Tibial artery (tissue), 4 donors: ENCODE measurements around the gene LBHD2.

ENCODE experiments used
- DNase-seq, 2 donors: peaks; one replicate each; pipeline ENCODE4 v3.0.0-alpha.2; 2019
- H3K27ac ChIP-seq, 2 donors: fragments of 200-600 bp; sonication (generic) in 1 of 2; 1 replicate in 1 of 2; 2 replicates in 1 of 2; pipeline ENCODE4 v1.5.1; 2018 to 2019; ENCODE audit warnings: mild to moderate bottlenecking in 1 of 2
- H3K27me3 ChIP-seq, 2 donors: fragments of 200-600 bp; sonication (generic) in 1 of 2; one replicate each; pipeline versions ENCODE4 v1.5.1 to v1.6.0; 2016 to 2019
- H3K36me3 ChIP-seq, 3 donors: fragments of 200-600 bp; sonication (generic) in 2 of 3; one replicate each; pipeline ENCODE4 v1.5.1; 2016 to 2019; ENCODE audit warnings: mild to moderate bottlenecking in 2 of 3
- H3K4me1 ChIP-seq, 4 donors: fragments of 200-600 bp; sonication (generic) in 2 of 4; 1 replicate in 3 of 4; 2 replicates in 1 of 4; pipeline ENCODE4 v1.5.1; 2016 to 2019
- H3K4me3 ChIP-seq, 2 donors: fragments of 200-600 bp; sonication (generic) in 1 of 2; 1 replicate in 1 of 2; 2 replicates in 1 of 2; pipeline ENCODE4 v1.5.1; 2018 to 2019; ENCODE audit warnings: mild to moderate bottlenecking in 2 of 2
- H3K9me3 ChIP-seq, 3 donors: fragments of 200-600 bp; sonication (generic) in 1 of 3; one replicate each; pipeline ENCODE4 v1.5.1; 2016 to 2019
- CTCF ChIP-seq, 2 experiments: fragments of 200-600 bp in 1 of 2; fragments of 450-650 bp in 1 of 2; IDR thresholded peaks; one replicate each; pipeline ENCODE4 v1.5.1; 2017 to 2019; ENCODE audit warnings: antibody characterized with exemption in 2 of 2, mild to moderate bottlenecking in 1 of 2, moderate library complexity in 1 of 2
- intact Hi-C: fragments of 100-400 bp; cut with DNase I; formaldehyde crosslinking; loops from one replicate; pipeline ENCODE4 v1.15.0; 2023; ENCODE audit warnings: low total_unique reads

Gene LBHD2

GRCh38 chr14:103095210-103095778 is 11.3 kb downstream of the LBHD2 start:
- Histone ChIP-seq H3K36me3 (no peaks in the 10 kb centered on the region), H3K4me1 (peaks cover 0 to 15% (median 9%) of the 10 kb centered on the region in 4 donors), H3K27ac (no peak overlapping the region), H3K4me3 (no peak overlapping the region), H3K27me3 (peaks cover 0 to 36% of the 10 kb centered on the region in 2 donors), H3K9me3 (no peaks in the 10 kb centered on the region)
- no peak for TF ChIP-seq CTCF (IDR thresholded peaks at IDR 0.05)
- intact Hi-C loops, result no loop called here
- no peak for DNase-seq

GRCh38 chr14:103096387-103096786 is 12.4 kb downstream of the LBHD2 start:
- intact Hi-C loops, result no loop called here
- Histone ChIP-seq H3K9me3 (no peaks in the 10 kb centered on the region), H3K27ac (no peak overlapping the region), H3K27me3 (peaks cover 0 to 35% of the 10 kb centered on the region in 2 donors), H3K4me3 (no peak overlapping the region), H3K4me1 (peaks cover 0 to 6% (median 4%) of the 10 kb centered on the region in 4 donors), H3K36me3 (no peaks in the 10 kb centered on the region)
- no peak for DNase-seq
- TF ChIP-seq CTCF (IDR thresholded peaks at IDR 0.05), result no peak

- Histone ChIP-seq H3K27me3 (peaks cover 0 to 43% of the 10 kb centered on the region in 2 donors), H3K36me3 (no peaks in the 10 kb centered on the region), H3K9me3 (no peaks in the 10 kb centered on the region), H3K4me1 (peaks cover 0 to 5% (median 2%) of the 10 kb centered on the region in 4 donors), H3K4me3 (no peak overlapping the region), H3K27ac (no peak overlapping the region)
- no peak for DNase-seq
- intact Hi-C loops, result no loop called here
- no peak for TF ChIP-seq CTCF (IDR thresholded peaks at IDR 0.05)
Observed at GRCh38 chr14:103097244-103097993, 13.4 kb downstream of the LBHD2 start.

GRCh38 chr14:103097994-103098957 is 14.3 kb downstream of the LBHD2 start:
- peaks cover 0 to 14% (median 5%) of the 10 kb centered on the region in 4 donors for H3K4me1 ChIP-seq

More at GRCh38 chr14:103097994-103098957, 14.3 kb downstream of the LBHD2 start:
- Histone ChIP-seq H3K4me3 (no peak overlapping the region), H3K9me3 (no peaks in the 10 kb centered on the region), H3K27ac (no peak overlapping the region), H3K27me3 (peaks cover 0 to 52% of the 10 kb centered on the region in 2 donors), H3K36me3 (no peaks in the 10 kb centered on the region)
- intact Hi-C loops, result no loop called here
- no peak for TF ChIP-seq CTCF (IDR thresholded peaks at IDR 0.05)
- no peak for DNase-seq
